HepG2 (cell line): ENCODE data around the gene SLC28A3. TPM values are rescaled to one million over a fixed set of nuclear protein-coding genes. Genes with fewer than 3 reads are reported as not detected.

ENCODE experiments used
- ATAC-seq: fragments of 200-7000 bp; cut with Tn5 transposase; 3 replicates; pipeline ENCODE4 v1.9.1; 2020; ENCODE audit warnings: mild to moderate bottlenecking, moderate library complexity
- BruUV-seq: library from RNA; stranded (reverse); fragments of 400-500 nt; replicated peaks from 2 replicates; lab custom pipeline; 2021; lab: Mats Ljungman, UMichigan
- CTCF ChIA-PET: fragments of 300-600 bp; formaldehyde crosslinking; extraction: SDS; loops from one replicate; lab custom pipeline; 2021; ENCODE audit warnings: low total read pairs, inconsistent platforms, low intra/inter-chr PET ratio; lab: Yijun Ruan, JAX
- POLR2A ChIA-PET: fragments of 350-600 bp; sonication (Branson Sonifier 250); formaldehyde crosslinking; loops from one replicate; lab custom pipeline; 2020; ENCODE audit warnings: antibody characterized with exemption, inconsistent platforms; lab: Yijun Ruan, JAX
- DNase-seq: peaks from one replicate; pipeline ENCODE4 v3.0.0-alpha.2; 2015; ENCODE audit warnings: low spot score
- FAIRE-seq: peaks from 3 replicates; lab custom pipeline; 2011; peaks lifted over from hg19 to GRCh38; lab: Jason Lieb, UNC
- H2AFZ ChIP-seq: one replicate; pipeline ENCODE4 v1.6.1; 2011; ENCODE audit warnings: low read length, inconsistent platforms
- H3K27ac ChIP-seq: fragments of 300-600 bp; 3 replicates; pipeline ENCODE4 v1.8.0; 2011; ENCODE audit warnings: mixed run types, mild to moderate bottlenecking, mixed read lengths, low read length, inconsistent platforms; ENCODE audit not compliant: insufficient read depth; ENCODE audit errors: extremely low read length
- H3K27me3 ChIP-seq, 2 experiments: fragments of 200-600 bp in 1 of 2; 2 replicates in 1 of 2; 3 replicates in 1 of 2; pipeline versions ENCODE4 v1.6.0 to v1.8.0; 2011; ENCODE audit warnings: low read length in 2 of 2, mild to moderate bottlenecking in 2 of 2, moderate library complexity in 2 of 2, inconsistent platforms in 1 of 2; ENCODE audit not compliant: insufficient read depth in 2 of 2, control insufficient read depth in 1 of 2
- H3K36me3 ChIP-seq, 2 experiments: fragments of 200-600 bp in 1 of 2; replicated peaks in 1 of 2; 2 replicates in 1 of 2; 3 replicates in 1 of 2; pipeline versions ENCODE4 v1.5.1 to v1.8.0; 2011; ENCODE audit warnings: low read length in 2 of 2, inconsistent platforms in 1 of 2; ENCODE audit not compliant: insufficient read depth in 2 of 2, control insufficient read depth in 1 of 2
- H3K4me1 ChIP-seq: 2 replicates; pipeline ENCODE4 v1.5.1; 2012; ENCODE audit warnings: low read length, inconsistent platforms; ENCODE audit not compliant: insufficient read depth
- H3K4me2 ChIP-seq: 2 replicates; pipeline ENCODE4 v1.6.0; 2011; ENCODE audit warnings: low read depth, low read length, inconsistent platforms
- H3K4me3 ChIP-seq, 3 experiments: fragments of 200-600 bp in 1 of 3; sonication (generic), shearing (Covaris generic) in 1 of 3; replicated peaks in 1 of 3; 2 replicates each; pipeline ENCODE4 v1.5.1; 2011 to 2016; ENCODE audit warnings: low read length in 3 of 3, inconsistent platforms in 2 of 3, low read depth in 2 of 3, mild to moderate bottlenecking in 2 of 3, control low read depth in 1 of 3, mixed read lengths in 1 of 3; ENCODE audit not compliant: insufficient read depth in 1 of 3
- H3K79me2 ChIP-seq: one replicate; pipeline ENCODE4 v1.6.1; 2011; ENCODE audit warnings: low read length, inconsistent platforms; ENCODE audit not compliant: insufficient read depth
- H3K9ac ChIP-seq: 2 replicates; pipeline ENCODE4 v1.6.0; 2011; ENCODE audit warnings: mild to moderate bottlenecking, low read depth, low read length, inconsistent platforms; ENCODE audit not compliant: insufficient read depth
- H3K9me3 ChIP-seq: 2 replicates; pipeline ENCODE4 v1.5.1; 2012; ENCODE audit warnings: mild to moderate bottlenecking, low read length
- H4K20me1 ChIP-seq: 2 replicates; pipeline ENCODE4 v1.6.0; 2011; ENCODE audit warnings: inconsistent platforms, mild to moderate bottlenecking, low read length, moderate library complexity; ENCODE audit not compliant: insufficient read depth
- ATF1 ChIP-seq: IDR thresholded peaks from 2 replicates; pipeline ENCODE4 v1.6.1; 2016; ENCODE audit warnings: mild to moderate bottlenecking, control low read depth
- DBP ChIP-seq: sonication (generic); formaldehyde crosslinking; IDR thresholded peaks from 2 replicates; pipeline ENCODE4 v1.4.0; 2020; ENCODE audit warnings: missing genetic modification reagents; ENCODE audit errors: not compliant biosample characterization
- GABPA ChIP-seq, 2 experiments: IDR thresholded peaks; 2 replicates each; pipeline ENCODE4 v1.6.1; 2011 to 2016; ENCODE audit warnings: low read depth in 2 of 2, low read length in 1 of 2, missing biosample characterization in 1 of 2, missing genetic modification characterization in 1 of 2
- IRX3 ChIP-seq: sonication (generic); formaldehyde crosslinking; IDR thresholded peaks from 2 replicates; pipeline ENCODE4 v1.8.1; 2023; ENCODE audit warnings: mild to moderate bottlenecking, low read depth, missing genetic modification reagents, borderline replicate concordance
- MAFF ChIP-seq: IDR thresholded peaks from 2 replicates; pipeline ENCODE4 v1.6.1; 2011; ENCODE audit warnings: low read depth, low read length, improper control_type of control experiment
- MED8 ChIP-seq: sonication (generic); formaldehyde crosslinking; IDR thresholded peaks from 2 replicates; pipeline ENCODE4 v1.8.1; 2023; ENCODE audit warnings: mild to moderate bottlenecking, missing genetic modification reagents; ENCODE audit not compliant: insufficient replicate concordance
- MEIS1 ChIP-seq: sonication (generic); formaldehyde crosslinking; IDR thresholded peaks from 2 replicates; pipeline ENCODE4 v1.9.0; 2021; ENCODE audit warnings: mild to moderate bottlenecking, missing genetic modification reagents, moderate library complexity, borderline replicate concordance
- ONECUT2 ChIP-seq: sonication (generic); formaldehyde crosslinking; IDR thresholded peaks from 2 replicates; pipeline ENCODE4 v1.4.0; 2020; ENCODE audit warnings: missing genetic modification reagents
- POLR2G ChIP-seq: fragments of 200-400 bp; formaldehyde crosslinking; IDR thresholded peaks from 2 replicates; pipeline ENCODE4 v1.6.1; 2018; ENCODE audit warnings: mild to moderate bottlenecking, low read depth, low read length, moderate library complexity
- SMAD3 ChIP-seq: sonication (generic); formaldehyde crosslinking; IDR thresholded peaks from 2 replicates; pipeline ENCODE4 v1.4.0; 2020; ENCODE audit warnings: missing genetic modification reagents
- SP2 ChIP-seq: sonication (generic); formaldehyde crosslinking; IDR thresholded peaks from 2 replicates; pipeline ENCODE4 v1.5.1; 2020; ENCODE audit warnings: mild to moderate bottlenecking, missing genetic modification reagents
- SRF ChIP-seq: IDR thresholded peaks from 2 replicates; pipeline ENCODE4 v1.6.1; 2011; ENCODE audit warnings: mild to moderate bottlenecking, low read depth, low read length, moderate library complexity
- ZBTB21 ChIP-seq: sonication (generic); formaldehyde crosslinking; IDR thresholded peaks from 2 replicates; pipeline ENCODE4 v1.4.0; 2020; ENCODE audit warnings: missing genetic modification reagents
- ZNF205 ChIP-seq: IDR thresholded peaks from 2 replicates; pipeline ENCODE4 v1.6.1; 2018; ENCODE audit warnings: missing biosample characterization, missing genetic modification reagents
- ZNF224 ChIP-seq: sonication (generic); formaldehyde crosslinking; IDR thresholded peaks from 2 replicates; pipeline ENCODE4 v1.5.0; 2020; ENCODE audit warnings: mild to moderate bottlenecking, missing genetic modification reagents
- ZNF570 ChIP-seq: sonication (generic); formaldehyde crosslinking; IDR thresholded peaks from 2 replicates; pipeline ENCODE4 v1.4.0; 2020; ENCODE audit warnings: mild to moderate bottlenecking, missing genetic modification reagents, borderline replicate concordance
- ZNF788 ChIP-seq: sonication (generic); formaldehyde crosslinking; IDR thresholded peaks from 2 replicates; pipeline ENCODE4 v1.5.0; 2020; ENCODE audit warnings: mild to moderate bottlenecking, missing genetic modification reagents, borderline replicate concordance
- WGBS: methylation state at CpG from one replicate; pipeline ENCODE4 v1.1.6; 2017; ENCODE audit warnings: low lambda C conversion rate; 5-methylcytosine and 5-hydroxymethylcytosine counted together
- in situ Hi-C: cut with HindIII; loops from 2 replicates; pipeline ENCODE4 v1.10.0; 2017; ENCODE audit warnings: low pct_unique_long_range_greater_than_20kb; ENCODE audit not compliant: extremely low pct_ligation_motif_present
- intact Hi-C: fragments of 100-400 bp; cut with micrococcal nuclease; formaldehyde crosslinking; loops from one replicate; pipeline ENCODE4 v1.10.0; 2022; ENCODE audit not compliant: unreplicated experiment
- polyA plus RNA-seq, 8 experiments: library from polyadenylated mRNA; depleted of rRNA in 3 of 8; stranded (reverse) in 7 of 8; unstranded in 1 of 8; fragments of >200 nt; fragmentation: Illumina TruSeq in 4 of 8; extraction: Trizol in 4 of 8; gene quantifications; 2 replicates each; pipeline versions ENCODE4 v1.2.1 to v1.2.3, GENCODE V29; 2011 to 2016; ENCODE audit warnings: low read depth in 4 of 8, missing spikeins in 1 of 8, mixed read lengths in 1 of 8; ENCODE audit not compliant: insufficient read depth in 1 of 8
- total RNA-seq, 5 experiments: library from RNA; depleted of rRNA; stranded (reverse); fragments of >200 nt; fragmentation: Illumina TruSeq; extraction: Trizol; gene quantifications; 2 replicates each; pipeline ENCODE4 v1.2.3, GENCODE V29; 2016; ENCODE audit warnings: low read depth in 1 of 5
- TF ChIP-seq, protein P1 (sequence below): IDR thresholded peaks from 2 replicates; pipeline ENCODE4 v1.6.1; 2016; ENCODE audit warnings: mild to moderate bottlenecking, missing biosample characterization, missing genetic modification reagents
- TF ChIP-seq, protein P2 (sequence below): sonication (generic); formaldehyde crosslinking; IDR thresholded peaks from 2 replicates; pipeline ENCODE4 v1.5.1; 2020; ENCODE audit warnings: missing genetic modification reagents, mild to moderate bottlenecking, borderline replicate concordance

Gene SLC28A3
- total and polyA plus RNA-seq, 2 of the 13 experiments (the other 11 are each of a cell fraction or from before 2014, with no cell fraction given): not detected

GRCh38 chr9:84337252-84337651, 3.3 kb downstream of the SLC28A3 start:
- Histone ChIP-seq H4K20me1 (no peaks in the 10 kb centered on the region), H3K4me3 (no peak overlapping the region), H3K27me3 (0 out of 5 replicates have a peak, but pooled peaks cover 0 to 6% of the 10 kb centered on the region in 2 experiments), H3K4me2 (no peak overlapping the region), H3K4me1 (no peaks in the 10 kb centered on the region), H2AFZ (no peak overlapping the region), H3K79me2 (no peaks in the 10 kb centered on the region), H3K9ac (no peak overlapping the region), H3K9me3 (no peaks in the 10 kb centered on the region), H3K36me3 (no peaks in the 10 kb centered on the region), H3K27ac (no peak overlapping the region)
- no peak for DNase-seq
- intact Hi-C loops: no loop called here
- in situ Hi-C loops: no loop called here
- ChIA-PET POLR2A (no interaction called here), CTCF (no interaction called here)
- BruUV-seq: no TSS peak
- TF ChIP-seq SMAD3 (CRISPR knock-in tag) (no peak), ZNF788 (no peak), IRX3 (CRISPR knock-in tag) (no peak), ZNF224 (CRISPR knock-in tag) (no peak), ZBTB21 (CRISPR knock-in tag) (no peak), ZNF570 (CRISPR knock-in tag) (no peak), ATF1 (CRISPR knock-in tag) (no peak), SRF (no peak), DBP (CRISPR knock-in tag) (no peak), ZNF205 (CRISPR knock-in tag) (no peak), POLR2G (no peak), GABPA (IDR thresholded peaks at IDR 0.05; ENCODE audit: low read depth, low read length) (no peak), GABPA (CRISPR knock-in tag; IDR thresholded peaks at IDR 0.05; ENCODE audit: low read depth) (no peak), SP2 (no peak), ONECUT2 (CRISPR knock-in tag) (no peak), MAFF (no peak), MED8 (no peak), MEIS1 (CRISPR knock-in tag) (no peak)
- TF ChIP-seq, protein P1, sequence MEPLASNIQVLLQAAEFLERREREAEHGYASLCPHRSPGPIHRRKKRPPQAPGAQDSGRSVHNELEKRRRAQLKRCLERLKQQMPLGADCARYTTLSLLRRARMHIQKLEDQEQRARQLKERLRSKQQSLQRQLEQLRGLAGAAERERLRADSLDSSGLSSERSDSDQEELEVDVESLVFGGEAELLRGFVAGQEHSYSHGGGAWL: no peak
- TF ChIP-seq, protein P2, sequence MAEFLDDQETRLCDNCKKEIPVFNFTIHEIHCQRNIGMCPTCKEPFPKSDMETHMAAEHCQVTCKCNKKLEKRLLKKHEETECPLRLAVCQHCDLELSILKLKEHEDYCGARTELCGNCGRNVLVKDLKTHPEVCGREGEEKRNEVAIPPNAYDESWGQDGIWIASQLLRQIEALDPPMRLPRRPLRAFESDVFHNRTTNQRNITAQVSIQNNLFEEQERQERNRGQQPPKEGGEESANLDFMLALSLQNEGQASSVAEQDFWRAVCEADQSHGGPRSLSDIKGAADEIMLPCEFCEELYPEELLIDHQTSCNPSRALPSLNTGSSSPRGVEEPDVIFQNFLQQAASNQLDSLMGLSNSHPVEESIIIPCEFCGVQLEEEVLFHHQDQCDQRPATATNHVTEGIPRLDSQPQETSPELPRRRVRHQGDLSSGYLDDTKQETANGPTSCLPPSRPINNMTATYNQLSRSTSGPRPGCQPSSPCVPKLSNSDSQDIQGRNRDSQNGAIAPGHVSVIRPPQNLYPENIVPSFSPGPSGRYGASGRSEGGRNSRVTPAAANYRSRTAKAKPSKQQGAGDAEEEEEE (CRISPR knock-in tag): no peak
- 79% methylated on average over 8 of the region's 8 CpGs for WGBS
- no peak for FAIRE-seq
- ATAC-seq: no peak
